Activated T-helper 2 cell treated with anti-CD3 and anti-CD28 coated beads, Interferon-gamma antibody, Interleukin-2, Interleukin-4, amounts not matched to agents 10 μg/mL and 5 μg/mL and 100 μg/mL, durations not matched to agents 14 hours and 24 hours and 36 hours (primary cell): ENCODE results near the gene INTS4. TPM values are rescaled to one million over a fixed set of nuclear protein-coding genes. Genes with fewer than 3 reads are reported as not detected.
"Not testable (repeated sequence)": the region's sequence is repeated elsewhere in the genome, so short reads cannot be mapped to it uniquely, and the experiment has no call there.

Experiments used
- DNase-seq: peaks from one replicate; pipeline ENCODE4 v3.0.0; 2021; ENCODE audit warnings: low spot score
- H3K27ac Mint-ChIP-seq: one replicate; pipeline ENCODE4 v1.8.0; 2021; ENCODE audit warnings: mixed read lengths
- H3K27me3 Mint-ChIP-seq: one replicate; pipeline ENCODE4 v1.8.0; 2021; ENCODE audit warnings: low read depth, mixed read lengths
- H3K36me3 Mint-ChIP-seq: one replicate; pipeline ENCODE4 v1.8.0; 2021; ENCODE audit warnings: low read depth, mixed read lengths
- H3K4me1 Mint-ChIP-seq: one replicate; pipeline ENCODE4 v1.8.0; 2021; ENCODE audit warnings: low read depth, mixed read lengths
- H3K4me3 Mint-ChIP-seq: one replicate; pipeline ENCODE4 v1.8.0; 2021; ENCODE audit warnings: low read depth, mild to moderate bottlenecking, moderate library complexity, mixed read lengths
- H3K9me3 Mint-ChIP-seq: one replicate; pipeline ENCODE4 v1.8.0; 2021; ENCODE audit warnings: mixed read lengths
- intact Hi-C: fragments of 100-400 bp; cut with micrococcal nuclease; formaldehyde crosslinking; loops from one replicate; pipeline ENCODE4 v1.15.1; 2023
- total RNA-seq: library from RNA; stranded (reverse); gene quantifications from 2 replicates; pipeline ENCODE4 v1.2.3, GENCODE V29; 2022

Gene INTS4
- total RNA-seq, 1 donor from 2014 or later, result 62.7 TPM

DNA sequence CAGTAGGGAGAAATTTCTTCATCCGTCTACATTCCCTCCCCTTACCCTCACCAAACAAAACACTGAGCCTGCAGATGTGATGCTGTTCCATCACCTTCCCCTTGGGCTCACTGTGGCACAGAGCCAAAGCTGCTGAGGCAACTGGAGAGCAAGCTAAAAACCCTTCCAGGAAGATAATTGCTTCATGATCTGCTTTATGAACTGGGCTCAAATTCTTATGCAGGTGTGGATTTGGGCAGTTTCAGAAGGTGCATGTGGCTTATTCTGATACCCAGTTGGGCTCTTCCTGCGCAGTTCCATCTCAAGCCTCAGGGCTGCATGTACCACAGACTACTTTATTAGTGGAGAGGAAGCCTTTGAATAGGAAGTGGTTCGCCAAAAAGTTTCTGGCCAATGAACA, 115.2 kb downstream of the INTS4 start:
- Mint-ChIP-seq H3K4me3 (no peak overlapping the region), H3K4me1 (peaks cover 14% of the 10 kb centered on the region), H3K36me3 (peaks cover 43% of the 10 kb centered on the region), H3K27ac (no peak overlapping the region), H3K9me3 (no peaks in the 10 kb centered on the region), H3K27me3 (no peaks in the 10 kb centered on the region)
- peak; percentile 13 for DNase-seq
- intact Hi-C loops, result no loop called here

DNA sequence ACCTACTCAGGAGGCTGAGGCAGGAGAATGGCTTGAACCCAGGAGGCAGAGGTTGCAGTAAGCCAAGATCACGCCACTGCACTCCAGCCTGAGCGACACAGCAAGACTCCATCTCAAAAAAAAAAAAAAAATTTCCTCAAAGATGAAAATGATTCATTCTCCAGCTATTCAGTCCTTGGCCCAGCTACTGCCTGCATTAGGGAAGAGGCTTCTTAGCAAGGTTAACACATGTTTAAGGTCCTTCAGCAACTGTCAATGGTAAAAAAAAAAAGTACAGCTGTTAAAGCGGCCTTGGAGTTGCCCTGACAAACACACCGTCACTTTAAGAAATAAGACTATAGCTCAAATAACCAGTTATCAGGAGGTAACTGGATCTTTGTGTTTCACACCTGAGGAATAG, 116.2 kb downstream of the INTS4 start:
- H3K36me3 Mint-ChIP-seq, result peaks cover 36% of the 10 kb centered on the region
- H3K9me3 Mint-ChIP-seq, H3K4me3 Mint-ChIP-seq, intact Hi-C loops, H3K27me3 Mint-ChIP-seq, H3K27ac Mint-ChIP-seq, DNase-seq: not testable (repeated sequence)
- H3K4me1 Mint-ChIP-seq, result peaks cover 14% of the 10 kb centered on the region

DNA sequence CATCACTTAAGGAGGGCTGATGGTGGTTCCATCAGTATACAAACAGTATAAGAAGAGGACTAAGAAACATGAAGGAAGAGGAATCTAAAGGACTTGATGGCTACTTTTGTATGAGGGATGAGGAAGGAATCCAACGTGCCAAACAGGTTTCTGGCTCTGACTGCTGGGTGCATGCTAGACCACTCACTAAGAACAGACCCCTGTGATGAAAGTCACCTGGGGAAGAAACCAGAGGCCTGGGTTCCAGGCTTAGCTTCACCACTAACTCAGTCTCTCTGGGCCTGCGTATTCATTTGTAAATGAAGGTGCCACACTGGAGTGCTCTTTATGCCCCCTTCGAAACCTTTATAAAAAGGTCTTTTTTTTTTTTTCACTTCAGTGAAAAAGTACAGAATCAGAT, 118.4 kb downstream of the INTS4 start:
- peaks cover 33% of the 10 kb centered on the region for H3K36me3 Mint-ChIP-seq
- H3K9me3 Mint-ChIP-seq, result no peaks in the 10 kb centered on the region
- H3K27ac Mint-ChIP-seq, result no peak overlapping the region
- no peak for DNase-seq
- no peaks in the 10 kb centered on the region for H3K27me3 Mint-ChIP-seq
- intact Hi-C loops, result no loop called here
- no peak overlapping the region for H3K4me3 Mint-ChIP-seq
- H3K4me1 Mint-ChIP-seq, result peaks cover 14% of the 10 kb centered on the region

DNA sequence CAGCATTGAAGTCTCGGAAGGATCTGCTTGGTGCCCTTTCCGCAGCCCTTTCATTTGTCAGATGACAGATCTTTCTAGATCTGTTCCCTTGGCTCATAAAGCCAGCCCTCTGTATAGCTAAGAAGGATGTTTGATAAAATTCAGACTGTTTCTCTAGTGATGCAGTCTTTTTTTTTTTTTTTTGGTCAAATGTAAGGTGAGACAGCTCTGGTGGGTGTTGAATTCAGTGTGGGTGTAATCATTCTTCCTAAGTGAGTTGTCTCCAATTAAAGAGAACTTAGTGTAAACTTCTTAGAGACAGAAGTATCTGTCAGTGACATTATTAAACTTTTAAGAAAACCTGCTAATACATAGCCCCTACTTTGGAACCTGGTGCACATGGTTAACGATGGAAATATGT, 120.3 kb downstream of the INTS4 start:
- no peak overlapping the region for H3K4me3 Mint-ChIP-seq
- no peak overlapping the region for H3K27ac Mint-ChIP-seq
- peaks cover 4% of the 10 kb centered on the region for H3K4me1 Mint-ChIP-seq
- DNase-seq, result no peak
- intact Hi-C loops, result no loop called here
- peaks cover 24% of the 10 kb centered on the region for H3K36me3 Mint-ChIP-seq
- H3K27me3 Mint-ChIP-seq, result no peaks in the 10 kb centered on the region
- H3K9me3 Mint-ChIP-seq, result no peaks in the 10 kb centered on the region

DNA sequence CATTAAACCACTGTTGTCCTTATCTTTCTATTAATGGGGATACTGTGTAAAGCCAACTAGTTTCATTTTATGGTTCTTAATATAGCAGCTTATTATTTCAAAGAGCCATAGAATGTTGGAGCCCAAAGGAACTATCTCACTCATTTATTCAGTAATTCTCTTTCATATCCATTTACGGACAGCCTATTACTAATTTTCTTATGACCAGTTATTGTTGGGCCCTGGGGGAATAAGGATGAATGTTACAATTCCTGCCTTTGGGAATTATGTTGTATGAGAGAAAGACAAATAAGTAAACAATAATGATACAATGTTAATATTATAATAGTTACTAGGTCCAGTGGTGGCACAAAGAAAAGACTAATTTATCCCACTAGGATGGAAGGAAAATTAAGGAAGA, 121.1 kb downstream of the INTS4 start:
- peaks cover 17% of the 10 kb centered on the region for H3K36me3 Mint-ChIP-seq
- no peak overlapping the region for H3K27ac Mint-ChIP-seq
- H3K4me3 Mint-ChIP-seq, result no peak overlapping the region
- H3K9me3 Mint-ChIP-seq, result no peaks in the 10 kb centered on the region
- H3K4me1 Mint-ChIP-seq, result no peaks in the 10 kb centered on the region
- H3K27me3 Mint-ChIP-seq, result no peaks in the 10 kb centered on the region
- intact Hi-C loops, result no loop called here
- no peak for DNase-seq

DNA sequence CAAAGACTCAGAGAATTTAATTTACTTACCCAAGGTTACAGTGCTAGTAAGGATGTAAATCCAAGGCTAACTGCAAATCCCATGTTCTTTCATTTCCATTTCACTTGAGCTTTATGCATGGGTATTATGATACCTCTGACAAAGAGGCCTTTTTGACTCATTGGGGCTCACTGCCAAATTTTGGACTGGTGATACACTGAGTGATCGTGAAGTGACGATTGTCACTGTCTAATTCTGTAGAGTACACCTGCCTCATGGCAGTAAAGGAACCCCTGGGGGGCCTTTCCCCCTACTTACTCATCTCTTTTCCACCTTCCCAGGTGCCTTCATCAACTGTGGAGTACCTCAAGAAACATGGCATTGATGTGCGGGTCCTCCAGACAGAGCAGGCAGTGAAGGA, 122.6 kb downstream of the INTS4 start:
- Mint-ChIP-seq H3K36me3 (peaks cover 10% of the 10 kb centered on the region), H3K27me3 (no peaks in the 10 kb centered on the region), H3K9me3 (no peaks in the 10 kb centered on the region), H3K4me3 (no peak overlapping the region), H3K27ac (no peak overlapping the region), H3K4me1 (no peaks in the 10 kb centered on the region)
- DNase-seq, result no peak
- intact Hi-C loops, result no loop called here

DNA sequence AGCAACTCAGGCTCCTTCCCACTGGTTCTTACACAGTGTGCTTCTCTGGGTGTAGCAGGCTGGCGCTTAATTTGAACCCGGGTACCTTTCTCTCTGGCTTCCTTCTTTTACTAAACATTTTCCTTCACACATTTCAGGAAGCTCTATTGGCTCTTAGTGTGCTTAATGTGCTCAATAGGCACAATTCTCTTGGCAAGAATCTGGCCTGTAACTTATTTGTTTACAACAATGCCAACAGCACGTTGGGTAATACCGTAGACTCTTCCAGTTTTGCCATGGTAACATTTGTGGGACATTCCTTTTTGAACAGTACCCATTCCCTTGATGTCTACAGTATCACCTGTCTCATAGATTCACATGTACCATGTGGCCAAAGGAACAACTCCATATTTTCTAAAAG, 125.7 kb downstream of the INTS4 start:
- no peaks in the 10 kb centered on the region for H3K4me1 Mint-ChIP-seq
- intact Hi-C loops, result no loop called here
- no peak for DNase-seq
- H3K27ac Mint-ChIP-seq, result no peak overlapping the region
- peaks cover 5% of the 10 kb centered on the region for H3K36me3 Mint-ChIP-seq
- no peaks in the 10 kb centered on the region for H3K27me3 Mint-ChIP-seq
- H3K9me3 Mint-ChIP-seq, result no peaks in the 10 kb centered on the region
- H3K4me3 Mint-ChIP-seq, result no peak overlapping the region

DNA sequence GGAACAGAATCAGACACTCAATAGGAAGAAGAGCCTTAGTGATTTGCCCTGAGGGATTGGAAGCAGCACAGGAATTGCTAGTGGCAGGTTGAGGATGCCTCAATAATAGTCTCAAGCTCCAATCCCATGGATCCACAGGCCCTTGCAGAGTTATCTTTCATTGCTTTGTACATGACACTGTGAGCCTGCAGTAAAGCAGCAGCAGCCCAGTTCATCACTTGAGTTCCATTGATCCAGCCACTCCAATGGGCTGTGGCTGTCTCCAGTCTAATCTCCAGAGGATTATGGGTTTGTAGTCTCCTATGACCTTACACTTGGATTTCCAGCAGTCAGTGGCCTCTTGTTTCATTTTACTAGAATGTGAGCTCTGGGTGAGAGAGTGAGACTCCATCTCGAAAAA, 128.1 kb downstream of the INTS4 start:
- DNase-seq, result no peak
- Mint-ChIP-seq H3K4me3 (no peak overlapping the region), H3K36me3 (peaks cover 5% of the 10 kb centered on the region), H3K4me1 (no peaks in the 10 kb centered on the region), H3K27ac (no peak overlapping the region), H3K27me3 (no peaks in the 10 kb centered on the region), H3K9me3 (no peaks in the 10 kb centered on the region)
- intact Hi-C loops, result no loop called here

DNA sequence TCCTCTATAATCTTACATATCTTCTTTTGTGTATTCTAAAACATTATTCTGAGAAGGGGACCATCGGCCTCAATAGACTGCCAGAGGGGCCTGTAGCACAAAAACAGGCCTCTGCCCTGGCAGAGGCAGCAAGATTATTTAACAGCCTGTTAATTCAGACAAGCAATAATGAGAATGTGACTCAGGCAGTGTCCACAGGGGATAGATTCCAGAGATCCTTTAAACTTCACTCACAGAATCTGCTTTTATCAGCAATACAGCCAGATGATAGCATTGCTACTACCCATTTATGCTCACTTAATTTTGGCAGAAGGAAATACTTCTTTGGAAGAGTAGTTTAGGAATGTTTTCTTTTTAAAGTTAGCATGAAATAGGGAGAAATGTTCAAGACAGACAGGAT, 128.7 kb downstream of the INTS4 start:
- Mint-ChIP-seq H3K27ac (no peak overlapping the region), H3K27me3 (no peaks in the 10 kb centered on the region), H3K4me1 (no peaks in the 10 kb centered on the region), H3K9me3 (no peaks in the 10 kb centered on the region), H3K36me3 (peaks cover 5% of the 10 kb centered on the region), H3K4me3 (no peak overlapping the region)
- intact Hi-C loops, result no loop called here
- no peak for DNase-seq

DNA sequence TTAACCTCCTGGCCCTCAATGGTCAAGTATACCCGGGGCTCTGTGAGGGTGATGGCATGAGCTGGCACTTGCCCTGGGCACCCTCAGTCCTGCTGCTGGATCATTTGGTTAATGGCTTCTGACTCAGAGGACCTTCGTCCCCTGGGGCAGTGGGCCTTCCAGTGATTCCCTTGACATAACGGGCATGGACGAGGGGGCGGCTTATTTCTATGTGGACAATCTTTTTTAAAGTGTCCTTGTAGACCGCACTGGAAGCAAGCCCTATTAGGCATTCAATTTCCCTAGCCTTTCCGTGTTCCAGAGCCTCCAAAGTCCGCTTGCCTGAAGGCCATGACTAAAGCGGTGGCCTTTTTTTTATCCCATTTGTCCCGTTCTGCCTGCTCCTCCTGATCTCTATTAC, 133.0 kb downstream of the INTS4 start:
- DNase-seq, H3K27me3 Mint-ChIP-seq, intact Hi-C loops, H3K4me3 Mint-ChIP-seq, H3K27ac Mint-ChIP-seq, H3K9me3 Mint-ChIP-seq, H3K36me3 Mint-ChIP-seq, H3K4me1 Mint-ChIP-seq: not testable (repeated sequence)

DNA sequence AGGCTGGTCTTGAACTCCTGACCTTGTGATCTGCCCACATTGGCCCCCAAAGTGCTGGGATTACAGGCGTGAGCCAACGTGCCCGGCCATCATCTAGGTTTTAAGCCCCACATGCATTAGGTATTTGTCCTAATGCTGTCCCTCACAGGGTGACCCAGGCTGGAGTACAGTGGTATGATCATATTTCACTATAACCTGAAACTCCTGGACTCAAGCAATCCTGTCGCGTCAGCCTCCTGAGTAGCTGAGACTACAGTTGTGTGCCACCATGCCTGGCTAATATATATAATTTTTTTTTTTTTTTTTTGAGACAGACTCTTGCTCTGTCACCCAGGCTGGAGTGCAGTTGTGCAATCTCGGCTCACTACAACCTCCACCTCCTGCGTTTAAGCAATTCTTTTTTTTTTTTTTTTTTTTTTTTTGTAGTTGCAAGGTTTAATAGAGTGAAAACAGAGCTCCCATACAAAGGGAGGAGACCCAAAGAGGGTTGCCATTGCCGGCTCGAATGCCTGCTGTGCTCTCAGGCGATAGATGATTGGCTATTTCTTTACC, 136.5 kb downstream of the INTS4 start:
- H3K27ac Mint-ChIP-seq, intact Hi-C loops, H3K4me1 Mint-ChIP-seq, H3K4me3 Mint-ChIP-seq, H3K27me3 Mint-ChIP-seq, DNase-seq: not testable (repeated sequence)
- Mint-ChIP-seq H3K9me3 (peaks cover 28% of the 10 kb centered on the region), H3K36me3 (peaks cover 28% of the 10 kb centered on the region)

DNA sequence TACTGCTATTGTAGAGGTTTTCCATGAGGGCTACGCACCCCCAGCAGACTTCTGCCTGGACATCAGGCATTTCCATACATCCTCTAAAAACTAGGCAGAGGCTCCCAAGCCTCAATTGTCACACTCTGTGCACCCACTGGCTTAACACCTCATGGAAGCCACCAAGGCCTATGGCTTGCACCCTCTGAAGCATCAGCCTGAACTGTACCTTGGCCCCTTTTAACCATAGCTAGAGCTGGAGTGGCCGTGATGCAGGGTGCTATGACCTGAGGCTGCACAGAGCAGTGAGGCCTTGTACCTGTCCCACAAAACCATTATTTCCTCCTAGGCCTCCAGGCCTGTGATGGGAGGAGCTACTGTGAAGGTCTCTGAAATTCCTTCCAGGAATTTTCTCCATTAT, 139.6 kb downstream of the INTS4 start:
- H3K27ac Mint-ChIP-seq, result no peak overlapping the region
- H3K9me3 Mint-ChIP-seq, result peaks cover 29% of the 10 kb centered on the region
- intact Hi-C loops, result no loop called here
- no peak overlapping the region for H3K4me3 Mint-ChIP-seq
- DNase-seq, result no peak
- no peaks in the 10 kb centered on the region for H3K27me3 Mint-ChIP-seq
- peaks cover 30% of the 10 kb centered on the region for H3K36me3 Mint-ChIP-seq
- H3K4me1 Mint-ChIP-seq, result no peaks in the 10 kb centered on the region

DNA sequence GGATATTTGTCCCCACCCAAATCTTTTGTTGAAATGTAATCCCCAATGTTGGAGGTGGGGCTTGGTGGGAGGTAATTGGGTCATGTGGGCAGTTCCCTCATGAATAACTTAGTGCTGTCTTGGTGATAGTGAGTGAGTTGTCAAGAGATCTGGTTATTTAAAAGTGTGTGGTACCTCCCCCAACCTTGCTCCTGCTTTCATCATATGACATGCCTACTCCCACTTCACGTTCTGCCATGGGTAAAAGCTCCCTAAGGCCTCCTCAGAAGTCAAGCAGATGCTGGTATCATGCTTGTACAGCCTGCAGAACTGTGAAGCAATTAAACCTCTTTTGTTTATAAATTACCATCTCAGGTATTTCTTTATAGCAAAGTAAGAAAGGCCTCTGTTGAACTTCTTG, 143.0 kb downstream of the INTS4 start:
- Mint-ChIP-seq H3K36me3 (peaks cover 30% of the 10 kb centered on the region), H3K9me3 (peaks cover 24% of the 10 kb centered on the region), H3K27me3 (no peaks in the 10 kb centered on the region), H3K4me3 (no peak overlapping the region), H3K27ac (no peak overlapping the region), H3K4me1 (no peaks in the 10 kb centered on the region)
- DNase-seq, result no peak
- intact Hi-C loops, result no loop called here

DNA sequence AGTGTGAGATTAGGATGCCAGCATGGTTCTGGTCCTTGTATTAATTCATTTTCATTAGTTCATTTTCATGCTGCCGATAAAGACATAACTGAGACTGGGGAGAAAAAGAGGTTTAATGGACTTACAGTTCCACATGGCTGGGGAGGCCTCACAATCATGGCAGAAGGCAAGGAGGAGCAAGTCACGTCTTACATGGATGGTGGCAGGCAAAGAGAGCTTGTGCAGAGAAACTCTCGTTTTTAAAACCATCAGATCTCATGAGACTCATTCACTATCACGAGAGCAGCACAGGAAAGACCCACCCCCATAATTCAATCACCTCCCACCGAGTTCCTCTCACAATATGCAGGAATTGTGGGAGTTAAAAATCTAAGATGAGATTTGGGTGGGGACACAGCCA, 150.8 kb downstream of the INTS4 start:
- H3K4me3 Mint-ChIP-seq, H3K27me3 Mint-ChIP-seq, DNase-seq, H3K27ac Mint-ChIP-seq, H3K4me1 Mint-ChIP-seq, intact Hi-C loops: not testable (repeated sequence)
- peaks cover 23% of the 10 kb centered on the region for H3K36me3 Mint-ChIP-seq
- H3K9me3 Mint-ChIP-seq, result peaks cover 12% of the 10 kb centered on the region
